OCI-LY7 (cell line): Measurements from ENCODE around the gene TMEM119.

Experiments
- EZH2phosphoT487 ChIP-seq: fragments of 200-600 bp; sonication (generic); IDR thresholded peaks from 2 replicates; pipeline ENCODE4 v1.6.1; 2018; ENCODE audit warnings: low read depth, borderline replicate concordance, mild to moderate bottlenecking, mixed run types, antibody characterized with exemption, low read length, moderate library complexity, mixed read lengths
- TF ChIP-seq, protein P1 (sequence below): fragments of 200-600 bp; sonication (generic); conservative IDR thresholded peaks from 2 replicates; pipeline ENCODE4 v1.5.1; 2014; ENCODE audit warnings: mild to moderate bottlenecking, antibody characterized with exemption, low read length, moderate library complexity, mixed read lengths

DNA sequence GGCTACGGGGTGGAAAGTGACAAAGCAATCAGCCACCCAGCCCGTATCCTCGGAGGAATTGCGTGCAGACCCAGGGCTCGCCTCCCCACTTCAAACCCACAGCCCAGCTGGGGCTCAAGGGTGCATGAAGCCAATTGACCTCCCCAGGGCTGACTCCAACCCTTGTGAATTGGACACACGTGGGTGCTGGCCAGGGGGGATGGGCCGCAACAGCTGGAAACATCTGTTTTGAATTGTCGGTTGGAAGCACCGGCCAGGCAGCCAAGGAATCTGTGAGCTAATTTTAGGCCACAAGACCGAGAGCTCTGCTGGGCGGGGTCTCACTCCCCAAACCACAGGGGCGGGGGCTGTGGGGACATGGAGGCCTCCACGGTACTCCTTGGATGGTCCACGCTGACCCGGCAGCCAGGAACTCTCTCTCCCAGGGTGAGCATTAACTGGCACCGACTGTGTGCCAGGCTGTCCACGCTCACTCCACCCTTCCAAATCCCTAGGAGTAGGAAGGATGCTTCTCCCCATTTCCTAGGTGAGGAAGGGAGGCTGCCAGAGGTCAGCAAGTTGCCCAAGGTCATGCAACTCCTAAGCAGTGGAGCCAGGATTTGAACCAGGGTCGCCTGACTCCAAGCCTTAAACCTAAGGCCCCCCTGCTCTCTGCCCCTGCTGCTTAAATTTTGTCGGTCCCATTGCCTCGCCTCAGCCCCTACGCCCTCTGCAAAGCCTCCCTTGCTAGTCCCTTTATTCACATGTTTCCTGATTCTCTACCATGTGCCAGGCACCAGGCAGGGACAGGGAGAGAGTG is 11.9 kb upstream of the TMEM119 start:
- TF ChIP-seq, protein P1, sequence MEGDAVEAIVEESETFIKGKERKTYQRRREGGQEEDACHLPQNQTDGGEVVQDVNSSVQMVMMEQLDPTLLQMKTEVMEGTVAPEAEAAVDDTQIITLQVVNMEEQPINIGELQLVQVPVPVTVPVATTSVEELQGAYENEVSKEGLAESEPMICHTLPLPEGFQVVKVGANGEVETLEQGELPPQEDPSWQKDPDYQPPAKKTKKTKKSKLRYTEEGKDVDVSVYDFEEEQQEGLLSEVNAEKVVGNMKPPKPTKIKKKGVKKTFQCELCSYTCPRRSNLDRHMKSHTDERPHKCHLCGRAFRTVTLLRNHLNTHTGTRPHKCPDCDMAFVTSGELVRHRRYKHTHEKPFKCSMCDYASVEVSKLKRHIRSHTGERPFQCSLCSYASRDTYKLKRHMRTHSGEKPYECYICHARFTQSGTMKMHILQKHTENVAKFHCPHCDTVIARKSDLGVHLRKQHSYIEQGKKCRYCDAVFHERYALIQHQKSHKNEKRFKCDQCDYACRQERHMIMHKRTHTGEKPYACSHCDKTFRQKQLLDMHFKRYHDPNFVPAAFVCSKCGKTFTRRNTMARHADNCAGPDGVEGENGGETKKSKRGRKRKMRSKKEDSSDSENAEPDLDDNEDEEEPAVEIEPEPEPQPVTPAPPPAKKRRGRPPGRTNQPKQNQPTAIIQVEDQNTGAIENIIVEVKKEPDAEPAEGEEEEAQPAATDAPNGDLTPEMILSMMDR: no peak
- TF ChIP-seq EZH2phosphoT487: no peak
